NT2/D1 (cell line): Measurements from ENCODE around the gene ELN.

Experiments
- DNase-seq: peaks from one replicate; pipeline ENCODE4 v3.0.0-alpha.2; 2011; ENCODE audit warnings: low read depth, low spot score
- H3K27me3 ChIP-seq: 2 replicates; pipeline ENCODE4 v1.6.0; 2011; ENCODE audit warnings: mild to moderate bottlenecking; ENCODE audit not compliant: insufficient read length, insufficient read depth
- H3K36me3 ChIP-seq: 2 replicates; pipeline ENCODE4 v1.6.1; 2011; ENCODE audit warnings: mild to moderate bottlenecking, low read length, mixed read lengths; ENCODE audit not compliant: insufficient read depth, insufficient read length
- H3K4me1 ChIP-seq: 2 replicates; pipeline ENCODE4 v1.5.1; 2011; ENCODE audit not compliant: insufficient read depth, insufficient read length
- H3K4me3 ChIP-seq: 2 replicates; pipeline ENCODE4 v1.5.1; 2011; ENCODE audit warnings: low read depth; ENCODE audit not compliant: insufficient read length
- H3K9ac ChIP-seq: 2 replicates; pipeline ENCODE4 v1.6.0; 2011; ENCODE audit warnings: low read depth; ENCODE audit not compliant: insufficient read length
- H3K9me3 ChIP-seq: 2 replicates; pipeline ENCODE4 v1.5.1; 2011; ENCODE audit warnings: mild to moderate bottlenecking, low read length; ENCODE audit not compliant: insufficient read depth
- SUZ12 ChIP-seq: IDR thresholded peaks from 2 replicates; pipeline ENCODE4 v1.6.1; 2011; ENCODE audit not compliant: insufficient read length, insufficient read depth; ENCODE audit errors: extremely low read depth
- YY1 ChIP-seq: IDR thresholded peaks from 2 replicates; pipeline ENCODE4 v1.6.1; 2011; ENCODE audit not compliant: insufficient read length, insufficient read depth
- ZNF274 ChIP-seq: IDR thresholded peaks from 2 replicates; pipeline ENCODE4 v1.6.1; 2011; ENCODE audit warnings: mild to moderate bottlenecking, low read depth, low read length

ELN gene

GRCh38 chr7:74026406-74026902, 1.5 kb upstream of the ELN start:
- no peaks in the 10 kb centered on the region for H3K9me3 ChIP-seq
- peaks cover 34% of the 10 kb centered on the region for H3K4me1 ChIP-seq
- DNase-seq, result no peak
- no peak overlapping the region for H3K9ac ChIP-seq
- H3K27me3 ChIP-seq, result peaks cover 15% of the 10 kb centered on the region
- TF ChIP-seq YY1 (no peak), SUZ12 (no peak), ZNF274 (no peak)
- H3K36me3 ChIP-seq, result no peaks in the 10 kb centered on the region
- H3K4me3 ChIP-seq, result no peak overlapping the region

GRCh38 chr7:74026903-74027682, 880 bp upstream of the ELN start:
- Histone ChIP-seq H3K9me3 (no peaks in the 10 kb centered on the region), H3K4me3 (no peak overlapping the region), H3K36me3 (no peaks in the 10 kb centered on the region), H3K4me1 (peaks cover 29% of the 10 kb centered on the region), H3K9ac (peak overlapping the region; percentile 64), H3K27me3 (peaks cover 15% of the 10 kb centered on the region)
- DNase-seq, result peak; percentile 57
- TF ChIP-seq ZNF274, result no peak
- TF ChIP-seq YY1, result no peak
- no peak for TF ChIP-seq SUZ12

GRCh38 chr7:74028321-74028838, 407 bp downstream of the ELN start:
- Histone ChIP-seq H3K27me3 (peaks cover 15% of the 10 kb centered on the region), H3K4me1 (peaks cover 25% of the 10 kb centered on the region)

GRCh38 chr7:74029089-74029785, 1.3 kb downstream of the ELN start:
- peaks cover 33% of the 10 kb centered on the region for H3K4me1 ChIP-seq
- H3K9me3 ChIP-seq, result no peaks in the 10 kb centered on the region
- peaks cover 15% of the 10 kb centered on the region for H3K27me3 ChIP-seq
- no peaks in the 10 kb centered on the region for H3K36me3 ChIP-seq
- no peak for DNase-seq
- TF ChIP-seq SUZ12, result no peak
- TF ChIP-seq ZNF274, result no peak
- TF ChIP-seq YY1, result no peak
- no peak overlapping the region for H3K4me3 ChIP-seq
- peak overlapping the region; percentile 5 for H3K9ac ChIP-seq

More at GRCh38 chr7:74028321-74028838, 407 bp downstream of the ELN start:
- H3K36me3 ChIP-seq, result no peaks in the 10 kb centered on the region
- no peaks in the 10 kb centered on the region for H3K9me3 ChIP-seq
- DNase-seq, result no peak
- H3K4me3 ChIP-seq, result no peak overlapping the region
- H3K9ac ChIP-seq, result peak overlapping the region; percentile 56
- no peak for TF ChIP-seq SUZ12
- no peak for TF ChIP-seq ZNF274
- no peak for TF ChIP-seq YY1

- no peaks in the 10 kb centered on the region for H3K9me3 ChIP-seq
- DNase-seq, result no peak
- peaks cover 33% of the 10 kb centered on the region for H3K4me1 ChIP-seq
- TF ChIP-seq SUZ12 (no peak), ZNF274 (no peak), YY1 (no peak)
- H3K9ac ChIP-seq, result peak overlapping the region; percentile 50
- no peak overlapping the region for H3K4me3 ChIP-seq
- H3K36me3 ChIP-seq, result no peaks in the 10 kb centered on the region
- peaks cover 15% of the 10 kb centered on the region for H3K27me3 ChIP-seq
Measured at GRCh38 chr7:74029991-74030415, 2.0 kb downstream of the ELN start.

- TF ChIP-seq ZNF274 (no peak), SUZ12 (no peak), YY1 (no peak)
- Histone ChIP-seq H3K4me3 (no peak overlapping the region), H3K27me3 (peaks cover 13% of the 10 kb centered on the region), H3K9me3 (no peaks in the 10 kb centered on the region), H3K36me3 (no peaks in the 10 kb centered on the region), H3K9ac (no peak overlapping the region), H3K4me1 (peaks cover 33% of the 10 kb centered on the region)
- no peak for DNase-seq
Measured at GRCh38 chr7:74030861-74031260, 2.9 kb downstream of the ELN start.
